Stimulated activated naive CD8-positive, alpha-beta T cell treated with anti-CD3 and anti-CD28 coated beads, Interleukin-15, Interleukin-2, amounts not matched to agents 100 U/mL and 50 U/mL, for 24 hours (primary cell): ENCODE results near the gene IRF2.

ENCODE experiments used
- ATAC-seq: fragments of 150-1000 bp; cut with Tn5 transposase; one replicate; pipeline ENCODE4 v1.10.0; 2021
- DNase-seq: peaks from one replicate; pipeline ENCODE4 v3.0.0; 2021

IRF2 gene

DNA sequence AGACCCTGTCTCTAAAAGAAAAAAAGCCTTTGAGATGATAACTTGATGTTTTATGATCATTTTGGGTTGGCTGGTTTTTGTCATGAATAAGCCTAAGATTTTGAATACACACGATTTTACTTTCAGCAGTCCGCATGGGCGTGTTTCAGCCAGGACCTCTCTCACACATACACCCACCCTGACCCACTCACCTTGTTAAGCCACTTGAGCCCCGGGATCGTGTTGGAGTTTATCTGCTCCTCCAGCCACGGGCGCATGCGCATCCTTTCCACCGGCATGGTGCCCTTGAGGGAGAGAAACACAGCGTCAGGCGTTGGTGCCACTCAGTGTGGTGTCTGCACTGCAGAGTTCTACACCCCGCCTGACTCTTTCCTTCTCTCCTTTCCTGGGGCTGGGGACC, 45.6 kb downstream of the IRF2 start:
- no peak for ATAC-seq
- no peak for DNase-seq

DNA sequence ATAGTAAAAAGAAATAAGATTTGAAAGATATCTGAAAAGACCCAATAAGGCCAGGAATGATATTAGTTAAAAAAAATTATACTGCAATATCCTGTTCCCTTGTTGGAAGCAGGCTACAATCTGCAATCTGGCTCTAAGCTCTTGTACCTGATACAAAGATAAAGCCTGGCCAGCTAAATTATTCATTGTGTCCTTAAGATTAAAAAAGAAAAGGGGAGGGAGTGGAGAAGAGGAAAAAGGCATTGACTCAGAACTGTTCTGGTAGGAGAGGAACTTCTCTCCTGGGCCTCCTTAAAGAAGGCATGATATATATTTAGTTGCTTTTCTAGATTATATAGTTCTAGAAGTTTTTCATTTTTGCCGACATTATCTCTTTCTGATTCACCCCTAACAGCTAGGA, 46.7 kb downstream of the IRF2 start:
- no peak for DNase-seq
- no peak for ATAC-seq

DNA sequence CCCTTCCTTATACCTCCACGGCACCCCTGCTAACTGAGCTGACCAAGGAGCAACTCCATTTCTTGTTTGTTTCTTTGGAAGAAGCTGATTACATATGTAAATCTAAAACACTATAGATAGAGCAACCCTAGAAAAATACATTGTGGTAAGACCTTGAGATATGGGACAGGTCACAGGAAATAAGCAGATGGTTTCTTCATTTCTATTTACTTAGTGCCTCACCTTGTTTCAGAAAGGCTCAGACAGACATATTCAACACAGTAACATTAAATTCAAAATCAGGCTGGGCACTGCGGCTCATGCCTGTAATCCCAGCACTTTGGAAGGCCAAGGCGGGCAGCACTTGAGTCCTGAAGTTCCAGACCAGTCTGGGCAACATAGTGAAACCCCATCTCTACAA, 47.3 kb downstream of the IRF2 start:
- ATAC-seq (no peak), DNase-seq (no peak)

DNA sequence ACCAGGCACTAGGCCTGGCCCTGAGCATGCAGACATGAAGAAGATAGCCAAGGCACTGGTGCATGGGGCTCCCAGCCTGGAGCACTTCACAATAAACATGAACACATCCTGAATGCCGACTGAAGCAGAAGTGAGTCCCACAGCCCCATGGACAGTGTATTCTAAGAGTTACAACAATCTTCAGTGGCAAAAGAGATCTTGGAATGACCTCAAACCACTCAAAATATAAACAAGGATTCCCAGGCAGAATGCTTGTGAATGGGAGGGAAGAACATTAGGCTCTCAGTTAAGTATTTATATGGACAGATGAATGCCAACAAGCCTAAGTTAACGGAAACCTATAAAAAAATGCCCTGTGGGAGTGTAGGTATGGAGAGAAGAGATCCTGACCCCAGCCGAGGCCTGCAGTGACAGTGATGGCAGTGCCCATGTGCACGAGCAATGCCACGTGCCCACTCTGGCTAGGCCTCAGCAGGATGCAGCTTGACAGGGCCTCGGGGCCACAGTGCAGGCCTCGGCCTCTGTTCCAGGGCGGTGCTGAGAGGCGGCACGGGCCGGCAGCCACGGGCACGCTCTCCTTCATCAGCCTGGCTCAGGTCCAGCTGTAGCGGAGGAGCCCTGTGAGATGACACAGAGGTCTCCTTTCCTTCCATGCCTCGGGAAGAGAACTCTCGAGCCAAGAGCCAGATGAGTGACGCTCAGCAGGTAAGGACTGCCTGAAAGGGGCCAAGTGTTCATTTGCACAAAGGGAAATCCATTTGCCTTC, 49.2 kb downstream of the IRF2 start:
- DNase-seq (no peak), ATAC-seq (no peak)

DNA sequence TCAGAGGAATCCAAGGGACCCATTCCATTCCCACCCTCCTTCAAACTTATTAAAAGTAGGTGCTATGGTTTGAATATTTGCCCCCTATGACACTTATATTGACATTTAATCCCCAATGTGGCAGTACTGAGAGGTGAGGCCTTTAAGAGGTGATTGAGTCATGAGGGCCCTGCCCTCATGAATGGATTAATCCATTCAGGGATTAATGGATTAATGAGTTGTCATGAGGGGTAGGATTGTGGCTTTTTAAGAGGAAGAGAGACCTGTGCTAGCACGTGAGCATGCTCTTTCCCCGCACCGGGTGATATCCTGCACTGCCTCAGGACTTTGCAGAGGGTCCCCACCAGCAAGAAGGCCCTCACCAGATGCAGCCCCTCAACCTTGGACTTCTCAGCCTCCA, 50.1 kb downstream of the IRF2 start:
- no peak for DNase-seq

DNA sequence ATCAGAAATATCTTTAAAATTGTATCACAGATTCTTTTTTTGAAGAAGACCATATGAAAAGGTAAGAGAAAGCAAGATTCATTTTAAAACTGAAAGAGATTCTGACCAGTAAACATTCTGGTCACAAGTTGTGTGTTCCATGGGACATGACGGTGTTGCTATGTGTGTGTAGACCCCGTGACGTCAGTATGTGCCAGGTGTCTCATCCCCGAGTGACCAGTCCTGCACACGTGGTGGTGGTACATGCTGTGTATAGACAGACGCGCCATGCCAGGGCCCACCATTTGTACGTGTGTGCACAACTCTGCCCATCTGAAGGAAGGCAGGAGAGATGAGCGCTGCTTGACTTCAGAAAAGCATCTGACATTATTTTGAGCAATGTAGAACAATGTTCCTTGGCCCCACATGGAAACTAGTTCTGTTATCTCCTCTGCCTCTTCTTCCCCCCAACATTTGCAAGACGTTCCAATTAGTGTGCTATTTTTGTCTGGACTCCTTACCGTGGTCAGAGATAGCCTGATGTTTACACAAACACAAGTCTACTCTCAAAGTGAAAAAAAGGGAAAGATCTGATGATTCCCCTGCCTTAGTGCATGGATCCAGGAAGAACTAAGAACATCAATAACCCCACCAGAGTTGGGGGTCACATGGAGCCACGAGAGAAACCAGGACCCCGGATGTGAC, 51.2 kb downstream of the IRF2 start:
- DNase-seq (no peak), ATAC-seq (no peak)

More for the DNA sequence above, 50.1 kb downstream of the IRF2 start:
- ATAC-seq: no peak

DNA sequence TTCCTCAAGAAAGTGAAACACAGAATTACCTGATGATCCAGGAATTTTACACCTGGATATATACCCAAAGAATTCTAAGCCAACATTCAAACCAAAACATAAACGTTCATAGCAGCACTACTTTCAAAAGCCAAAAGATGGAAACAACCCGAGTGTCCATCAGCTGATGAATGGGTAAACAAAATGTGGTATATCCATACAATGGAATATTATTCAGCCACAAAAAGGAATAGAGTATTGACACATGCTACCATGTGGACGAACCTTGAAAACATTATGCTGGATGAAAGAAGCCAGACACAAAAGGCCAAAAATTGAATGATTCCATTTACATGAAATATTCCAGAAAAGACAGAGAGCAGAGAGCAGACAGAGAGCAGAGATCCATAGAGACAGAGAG, 52.0 kb downstream of the IRF2 start:
- DNase-seq (no peak), ATAC-seq (no peak)

DNA sequence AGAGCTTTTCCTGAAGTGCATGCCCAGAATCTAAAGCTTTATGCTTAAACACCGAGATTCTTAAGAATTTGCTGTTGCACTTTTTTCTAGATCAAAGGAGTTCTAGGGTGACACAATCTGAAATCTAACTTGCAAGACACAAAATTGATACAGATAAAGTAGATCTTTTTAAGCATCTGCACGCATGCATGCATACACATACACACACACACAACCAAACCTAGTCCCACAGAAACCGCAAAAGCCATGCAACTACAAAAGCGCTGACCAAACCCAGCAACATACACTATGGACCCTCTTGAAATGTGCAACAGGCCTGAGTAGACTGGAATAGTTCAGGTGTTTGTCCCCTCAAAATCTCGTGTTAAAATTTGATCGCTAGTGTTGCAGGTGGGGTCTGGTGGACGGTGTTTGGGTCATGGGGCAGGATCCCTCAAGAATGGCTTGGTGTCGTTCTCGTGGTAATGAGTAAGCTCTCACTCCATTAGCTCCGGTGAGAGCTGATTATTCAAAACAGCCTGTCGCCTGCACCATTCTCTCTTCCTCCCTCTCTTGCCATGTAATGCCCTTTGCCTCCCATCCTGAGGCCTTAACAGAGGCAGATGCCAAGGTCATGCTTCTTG, 52.7 kb downstream of the IRF2 start:
- DNase-seq (no peak), ATAC-seq (no peak)

DNA sequence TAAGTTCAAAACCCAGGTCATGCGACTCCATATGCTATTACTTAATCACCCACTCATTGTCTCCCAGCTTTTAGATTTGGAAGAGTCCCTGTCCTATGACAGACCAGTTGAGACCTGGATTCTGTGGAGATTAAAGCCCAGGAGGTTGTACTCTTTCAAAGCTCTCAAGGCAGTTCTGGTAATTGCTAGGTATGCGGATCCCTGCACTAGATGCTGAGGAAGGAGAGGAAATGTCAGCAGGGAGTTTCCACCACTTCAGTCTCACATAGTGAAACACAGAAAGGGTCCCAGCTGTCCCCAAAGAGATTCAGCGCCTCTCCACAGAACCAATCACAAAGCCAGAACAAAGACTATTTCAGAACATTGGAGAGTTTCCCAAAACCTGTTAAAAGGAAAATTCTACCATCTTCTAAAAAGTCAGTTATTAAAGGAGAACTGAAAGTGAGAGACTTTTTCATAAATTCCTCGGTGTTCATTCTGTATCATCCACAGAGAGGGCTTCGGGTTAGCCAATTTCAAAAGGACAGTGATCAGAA, 53.4 kb downstream of the IRF2 start:
- peak; percentile 21 for ATAC-seq
- no peak for DNase-seq

DNA sequence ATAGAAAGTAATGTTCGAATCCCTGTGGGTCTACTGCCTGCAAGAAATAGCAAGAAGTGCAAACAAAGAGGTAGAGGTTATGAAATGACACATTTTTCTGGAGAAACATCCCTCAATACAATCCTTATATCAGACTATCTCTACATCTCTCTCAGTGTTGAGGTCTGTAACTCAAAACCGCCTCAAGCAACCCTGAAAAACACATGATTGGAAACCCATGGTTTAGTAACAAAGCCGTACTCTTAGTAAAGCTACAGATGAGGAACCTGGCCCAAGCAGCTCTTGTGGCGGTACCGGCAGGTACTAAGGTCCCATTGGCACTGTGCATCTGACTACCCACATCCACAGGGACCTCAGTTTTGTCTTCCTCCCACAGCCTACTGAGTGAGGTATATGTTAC, 53.9 kb downstream of the IRF2 start:
- ATAC-seq (peak; percentile 13), DNase-seq (no peak)

DNA sequence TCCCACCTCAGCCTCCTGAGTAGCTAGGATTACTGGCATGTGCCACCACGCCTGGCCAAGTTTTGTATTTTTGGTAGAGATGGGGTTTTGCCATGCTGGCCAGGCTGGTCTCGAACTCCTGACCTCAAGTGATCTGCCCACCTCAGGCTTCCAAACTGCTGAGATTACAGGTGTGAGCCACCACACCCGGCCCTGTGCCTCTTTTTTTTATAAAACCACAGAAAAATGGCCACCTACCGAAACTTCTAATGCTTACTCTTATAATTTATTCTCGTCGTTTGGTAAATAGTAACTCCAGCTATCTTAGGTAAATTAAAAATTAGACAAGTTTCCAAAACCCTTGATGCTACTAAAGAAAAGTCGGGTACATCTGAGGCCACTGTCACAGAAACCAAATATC, 54.4 kb downstream of the IRF2 start:
- ATAC-seq (no peak), DNase-seq (no peak)

DNA sequence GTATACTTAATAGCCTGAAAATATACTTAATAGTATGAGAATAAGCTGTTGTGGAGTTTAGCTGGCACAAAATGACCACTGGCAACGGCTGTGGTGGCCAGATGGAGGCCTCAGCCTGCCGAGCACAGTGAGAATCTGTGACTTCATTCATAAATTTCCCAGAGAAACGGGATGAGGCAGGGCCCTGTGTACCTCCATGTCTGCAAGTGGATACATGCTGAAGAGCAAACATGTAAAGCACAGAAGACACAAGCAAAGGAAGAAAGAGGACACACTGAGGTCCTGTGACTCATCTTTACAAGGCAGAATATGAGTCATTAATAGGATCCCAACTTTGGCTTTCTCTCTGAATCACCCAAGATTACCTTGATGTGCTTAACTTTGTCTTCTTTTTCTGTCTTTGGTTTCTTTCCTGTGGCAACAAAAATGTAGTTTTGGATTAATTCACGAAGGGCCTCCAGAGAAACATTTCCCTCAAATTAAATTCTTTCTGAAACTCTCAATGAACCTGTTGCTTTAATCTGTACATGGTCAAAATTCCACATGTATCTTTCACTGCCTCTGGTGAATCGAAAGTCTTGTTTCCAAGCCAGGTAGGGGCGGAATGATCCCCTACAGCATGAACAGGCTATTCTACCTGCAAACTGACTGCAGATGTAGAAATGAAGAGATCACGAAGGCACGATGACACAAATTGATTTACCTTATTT, 56.4 kb downstream of the IRF2 start:
- DNase-seq: no peak
- peak; percentile 84 for ATAC-seq

DNA sequence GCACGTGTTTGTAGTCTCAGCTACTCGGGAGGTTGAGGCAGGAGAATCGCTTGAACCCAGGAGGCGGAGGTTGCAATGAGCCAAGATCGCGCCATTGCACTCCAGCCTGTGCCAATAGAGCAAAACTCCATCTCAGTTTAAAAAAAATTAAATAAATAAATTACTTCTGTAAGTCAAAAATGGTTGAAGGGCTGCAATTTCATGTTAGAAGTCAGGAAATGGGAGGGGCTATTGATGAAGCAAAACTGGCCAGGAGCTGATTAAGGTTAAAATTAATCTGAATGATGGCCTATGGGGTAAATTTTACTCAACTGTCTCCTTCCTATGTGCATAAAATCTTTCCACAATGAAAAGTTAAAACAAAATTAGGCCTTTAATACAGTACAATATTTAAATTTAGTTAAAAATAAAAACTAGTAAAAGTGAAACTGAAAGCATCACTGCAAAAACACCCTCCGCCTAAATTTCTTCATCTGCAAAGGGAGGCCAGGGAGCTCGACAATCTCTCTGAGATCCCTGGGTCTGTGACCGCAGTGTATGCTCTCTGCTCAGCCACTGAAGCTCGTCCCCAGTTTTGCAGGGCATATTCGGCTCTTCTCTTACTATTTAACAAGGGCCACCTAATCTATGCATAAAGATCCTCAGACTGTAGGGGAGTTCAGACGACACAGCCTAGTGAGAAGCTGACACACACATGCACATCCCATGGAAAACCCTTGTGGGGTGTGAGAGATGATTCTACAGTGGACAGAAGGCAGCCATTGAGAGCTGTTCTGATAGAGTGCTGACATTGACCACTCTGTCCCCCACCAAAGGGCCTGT, 57.2 kb downstream of the IRF2 start:
- DNase-seq (peak; percentile 45), ATAC-seq (peak; percentile 51)

DNA sequence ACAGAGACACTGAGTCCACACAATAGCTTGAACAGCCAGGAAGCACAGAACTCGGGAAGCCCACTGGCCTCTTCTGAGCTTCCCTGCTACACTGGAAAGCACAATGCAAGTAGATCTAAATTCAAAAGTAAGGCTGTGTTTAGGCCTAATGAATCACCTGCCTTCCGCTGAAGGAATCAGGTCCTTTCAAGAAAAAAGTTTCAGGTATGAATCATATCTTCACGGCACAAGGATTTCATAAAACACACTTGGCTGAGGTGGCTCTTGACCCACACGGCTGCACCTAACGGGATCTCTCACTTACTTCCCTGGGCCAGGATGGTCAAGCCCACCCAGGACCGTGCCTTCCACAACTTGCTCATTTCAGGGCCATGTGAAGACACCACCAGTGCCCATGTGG, 59.3 kb downstream of the IRF2 start:
- ATAC-seq: peak; percentile 17

DNA sequence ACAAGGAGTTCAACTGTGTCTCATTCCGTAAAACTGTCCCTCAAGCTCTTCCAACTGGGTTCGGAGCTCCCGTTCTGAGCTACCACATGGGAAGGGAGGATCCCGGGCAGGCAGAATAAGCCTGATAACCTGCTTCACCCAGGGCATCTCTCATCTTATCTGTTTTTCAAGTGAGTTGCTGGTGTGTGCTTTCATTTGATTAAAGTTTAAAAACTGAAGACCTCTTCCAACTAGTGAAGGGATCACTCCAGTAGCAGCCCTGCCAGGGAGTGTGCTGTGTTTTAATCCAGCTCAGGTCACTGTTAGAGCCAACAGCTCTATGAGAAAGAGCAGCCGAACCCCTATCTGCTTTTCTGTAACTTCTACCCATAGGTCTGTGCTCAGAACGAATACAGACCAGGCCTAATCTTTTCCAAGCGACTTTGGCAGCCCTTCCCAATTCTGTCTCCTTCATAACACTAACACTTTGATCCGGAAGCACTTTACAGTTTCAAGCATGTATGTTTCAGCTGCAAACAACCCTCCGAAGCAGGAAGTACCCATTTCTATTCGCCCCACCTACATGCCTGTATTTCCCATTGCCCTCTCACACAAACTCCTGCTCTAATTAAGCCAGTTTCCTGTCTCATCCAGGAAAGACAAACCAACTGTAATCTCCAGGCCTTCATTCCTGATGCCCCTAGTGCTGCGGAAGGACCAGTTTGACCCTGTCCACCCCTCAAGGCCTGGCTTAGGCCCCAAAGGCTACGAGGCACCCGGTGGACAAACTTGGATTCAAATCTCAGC, 60.9 kb downstream of the IRF2 start:
- DNase-seq (no peak), ATAC-seq (no peak)

More for the DNA sequence above, 59.3 kb downstream of the IRF2 start:
- DNase-seq: no peak

DNA sequence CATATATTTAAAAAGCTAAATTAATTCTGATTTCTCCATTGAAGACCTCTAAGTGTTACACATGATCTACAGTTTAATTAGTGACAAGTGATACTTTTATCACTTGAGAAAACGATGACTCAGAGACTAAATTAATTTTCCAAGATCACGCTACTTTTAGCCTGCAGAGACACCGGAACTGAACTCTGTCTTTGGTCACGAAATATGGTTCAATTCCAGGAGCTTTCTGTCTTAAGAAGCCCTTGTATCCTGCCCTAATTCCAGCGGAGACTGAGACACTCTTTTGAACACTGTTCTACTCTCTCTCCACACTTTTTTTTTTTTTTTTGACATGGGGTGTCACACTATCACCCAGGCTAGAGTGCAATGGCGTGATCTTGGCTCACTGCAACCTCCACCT, 63.6 kb downstream of the IRF2 start:
- ATAC-seq: no peak
- DNase-seq: no peak

DNA sequence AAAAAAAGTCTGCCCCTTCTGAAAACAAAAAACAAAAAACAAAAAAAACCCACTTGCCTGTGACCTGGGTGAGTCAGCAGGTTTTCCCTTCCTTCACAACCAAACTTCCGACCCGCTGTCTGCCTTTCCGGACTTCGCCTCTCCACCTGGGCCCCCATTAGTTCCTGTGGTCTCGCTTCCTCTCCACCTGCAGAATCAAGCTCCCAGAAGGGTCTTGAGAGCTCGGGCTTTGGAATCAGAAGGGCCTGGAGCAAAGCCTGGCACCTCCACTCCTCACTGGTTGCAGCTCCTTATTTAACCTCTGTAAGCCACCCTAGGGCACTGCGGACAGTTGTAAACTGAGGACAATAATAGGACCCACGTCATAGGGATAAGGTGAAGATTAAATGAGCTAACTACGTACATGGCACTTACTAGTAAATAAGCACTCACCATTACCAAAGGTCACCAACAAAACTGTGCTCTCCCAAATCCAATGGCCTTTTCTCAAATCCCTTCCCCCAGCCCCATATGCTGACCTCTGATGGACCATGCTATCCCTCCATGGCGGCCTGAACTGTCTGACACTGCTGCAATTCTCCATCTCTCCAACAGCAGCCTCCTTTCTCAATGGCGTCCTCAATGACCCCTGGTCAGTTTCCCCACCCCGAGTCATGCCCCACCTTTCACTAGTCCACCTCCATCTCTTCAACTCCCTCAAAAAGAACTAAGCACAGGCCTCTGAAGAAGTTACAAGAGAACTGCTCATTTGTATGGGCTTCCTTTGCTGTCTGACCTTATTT, 64.2 kb downstream of the IRF2 start:
- ATAC-seq: peak; percentile 31
- DNase-seq: peak; percentile 50

DNA sequence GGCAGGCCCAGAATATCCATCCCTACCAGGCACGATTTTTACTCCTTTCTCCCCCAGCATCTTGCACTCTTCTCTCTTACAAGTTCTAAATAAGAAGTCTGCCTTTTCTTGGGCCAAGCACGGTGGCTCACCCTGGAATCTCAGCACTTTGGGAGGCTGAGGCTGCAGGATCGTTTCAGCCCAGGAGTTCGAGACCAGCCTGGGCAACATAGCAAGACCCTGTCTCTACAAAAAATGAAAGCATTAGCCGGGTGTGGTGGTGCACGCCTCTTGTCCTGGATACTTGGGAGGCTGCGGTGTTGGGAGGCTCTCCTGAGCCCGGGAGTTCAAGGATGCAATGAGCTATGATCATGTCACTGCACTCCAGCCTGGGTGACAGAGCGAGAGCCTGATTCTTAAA, 64.8 kb downstream of the IRF2 start:
- no peak for ATAC-seq
- DNase-seq: no peak

DNA sequence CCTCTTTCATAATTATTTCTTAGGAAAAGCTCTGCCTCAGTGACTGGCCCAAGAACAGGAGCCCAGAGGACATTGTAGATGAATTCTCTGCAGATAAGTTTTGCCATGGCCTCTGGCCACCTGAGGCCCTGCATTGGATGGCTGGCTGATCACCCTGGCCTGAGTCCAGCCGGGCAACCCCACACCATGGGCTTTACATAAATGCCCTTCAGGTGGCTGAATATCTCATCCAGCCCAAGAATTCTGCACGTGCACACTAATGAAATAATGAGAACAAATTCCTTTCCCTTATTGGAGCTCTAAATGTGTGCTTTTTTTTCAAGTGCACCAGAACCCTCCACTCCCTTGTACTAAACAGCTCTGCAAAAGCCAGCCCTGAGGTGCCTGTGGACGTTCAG, 65.7 kb downstream of the IRF2 start:
- ATAC-seq (no peak), DNase-seq (no peak)
